GM23338 (cell line): Measurements from ENCODE around the gene CASK. TPM values are rescaled to one million over a fixed set of nuclear protein-coding genes. Genes with fewer than 3 reads are reported as not detected.

Experiments used
- ATAC-seq: fragments of 200-7000 bp; cut with Tn5 transposase; 3 replicates; pipeline ENCODE4 v1.9.1; 2020
- DNase-seq: peaks from one replicate; pipeline ENCODE4 v3.0.0-alpha.2; 2015; ENCODE audit warnings: low spot score
- H2AFZ ChIP-seq: fragments of 200-600 bp; sonication (generic); 2 replicates; pipeline ENCODE4 v1.8.0; 2016; ENCODE audit warnings: antibody characterized with exemption, mild to moderate bottlenecking, moderate library complexity
- H3F3A ChIP-seq: fragments of 200-600 bp; sonication (generic); replicated peaks from 2 replicates; pipeline ENCODE4 v1.8.0; 2017; ENCODE audit warnings: antibody characterized with exemption, mixed run types, low read depth
- H3K27ac ChIP-seq: fragments of 200-600 bp; sonication (generic); 2 replicates; pipeline ENCODE4 v1.6.1; 2016; ENCODE audit warnings: low read depth
- H3K27me3 ChIP-seq: fragments of 200-600 bp; sonication (generic); 2 replicates; pipeline ENCODE4 v1.8.0; 2016; ENCODE audit warnings: mild to moderate bottlenecking, mixed run types, moderate library complexity; ENCODE audit not compliant: insufficient read depth
- H3K36me3 ChIP-seq: fragments of 200-600 bp; sonication (generic); 2 replicates; pipeline ENCODE4 v1.8.0; 2016; ENCODE audit warnings: mild to moderate bottlenecking; ENCODE audit not compliant: insufficient read depth
- H3K4me1 ChIP-seq: fragments of 200-600 bp; sonication (generic); 2 replicates; pipeline ENCODE4 v1.8.0; 2016; ENCODE audit warnings: mild to moderate bottlenecking, moderate library complexity; ENCODE audit not compliant: insufficient read depth
- H3K4me2 ChIP-seq: fragments of 200-600 bp; sonication (generic); 2 replicates; pipeline ENCODE4 v1.7.1; 2017; ENCODE audit warnings: mixed run types
- H3K4me3 ChIP-seq: fragments of 200-600 bp; sonication (generic); 2 replicates; pipeline ENCODE4 v1.6.1; 2016; ENCODE audit warnings: mixed run types
- H3K79me2 ChIP-seq: fragments of 200-600 bp; sonication (generic); replicated peaks from 2 replicates; pipeline ENCODE4 v1.8.0; 2017; ENCODE audit warnings: mild to moderate bottlenecking; ENCODE audit not compliant: insufficient read depth
- H3K9me2 ChIP-seq: fragments of 200-600 bp; sonication (generic); 2 replicates; pipeline ENCODE4 v1.8.0; 2017; ENCODE audit not compliant: insufficient read depth
- H4K20me1 ChIP-seq: fragments of 200-600 bp; sonication (generic); replicated peaks from 2 replicates; pipeline ENCODE4 v1.8.0; 2017; ENCODE audit warnings: mild to moderate bottlenecking; ENCODE audit not compliant: insufficient read depth
- H3K27ac Mint-ChIP-seq: 2 replicates; pipeline ENCODE4 v1.8.0; 2020; ENCODE audit warnings: inconsistent platforms, mild to moderate bottlenecking, moderate library complexity, mixed read lengths
- H3K27me3 Mint-ChIP-seq: 3 replicates; pipeline ENCODE4 v1.8.0; 2022; ENCODE audit warnings: low read depth, mild to moderate bottlenecking, moderate library complexity, mixed read lengths, inconsistent platforms; ENCODE audit not compliant: insufficient read depth, poor library complexity
- H3K36me3 Mint-ChIP-seq: 3 replicates; pipeline ENCODE4 v1.8.0; 2021; ENCODE audit warnings: low read depth, mild to moderate bottlenecking, inconsistent platforms, moderate library complexity, mixed read lengths
- H3K4me1 Mint-ChIP-seq: 3 replicates; pipeline ENCODE4 v1.8.0; 2020; ENCODE audit warnings: mild to moderate bottlenecking, inconsistent platforms, mixed read lengths
- H3K4me3 Mint-ChIP-seq: 3 replicates; pipeline ENCODE4 v1.8.0; 2021; ENCODE audit warnings: moderate library complexity, mild to moderate bottlenecking, inconsistent platforms, mixed read lengths
- H3K9me3 Mint-ChIP-seq: 3 replicates; pipeline ENCODE4 v1.8.0; 2020; ENCODE audit warnings: moderate library complexity, mild to moderate bottlenecking, inconsistent platforms, mixed read lengths
- CTCF ChIP-seq, 2 experiments: fragments of 200-600 bp in 1 of 2; sonication (generic) in 1 of 2; conservative IDR thresholded peaks; 2 replicates each; pipeline versions ENCODE4 v1.5.1 to v1.6.1; 2016 to 2017; ENCODE audit warnings: antibody characterized with exemption in 2 of 2, low read depth in 2 of 2, mild to moderate bottlenecking in 2 of 2, moderate library complexity in 1 of 2
- ETS1 ChIP-seq: IDR thresholded peaks from 2 replicates; pipeline ENCODE4 v1.6.1; 2016; ENCODE audit warnings: antibody characterized with exemption
- EZH2 ChIP-seq: fragments of 200-600 bp; sonication (generic); IDR thresholded peaks from one replicate; pipeline ENCODE4 v1.8.0; 2017; ENCODE audit warnings: antibody characterized with exemption, mild to moderate bottlenecking, low read depth; ENCODE audit not compliant: unreplicated experiment
- EZH2phosphoT487 ChIP-seq: fragments of 200-600 bp; sonication (generic); IDR thresholded peaks from one replicate; pipeline ENCODE4 v1.8.1; 2018; ENCODE audit warnings: antibody characterized with exemption; ENCODE audit not compliant: unreplicated experiment
- JUNB ChIP-seq: IDR thresholded peaks from one replicate; pipeline ENCODE4 v1.6.1; 2016; ENCODE audit warnings: antibody characterized with exemption; ENCODE audit not compliant: unreplicated experiment
- NANOG ChIP-seq: IDR thresholded peaks from 2 replicates; pipeline ENCODE4 v1.6.1; 2016; ENCODE audit warnings: antibody characterized with exemption, borderline replicate concordance
- POLR2AphosphoS5 ChIP-seq: IDR thresholded peaks from 2 replicates; pipeline ENCODE4 v1.6.1; 2016; ENCODE audit warnings: antibody characterized with exemption, low read depth
- STAT1 ChIP-seq: IDR thresholded peaks from one replicate; pipeline ENCODE4 v1.6.1; 2016; ENCODE audit warnings: antibody characterized with exemption; ENCODE audit not compliant: unreplicated experiment
- ZNF114 ChIP-seq: fragments of 250-450 bp; sonication (Bioruptor Pico); IDR thresholded peaks from 2 replicates; pipeline ENCODE4 v1.5.0; 2020; ENCODE audit warnings: mild to moderate bottlenecking, moderate library complexity
- ZNF331 ChIP-seq: fragments of 250-450 bp; sonication (Bioruptor Pico); IDR thresholded peaks from 2 replicates; pipeline ENCODE4 v1.5.0; 2020; ENCODE audit warnings: low read depth, mild to moderate bottlenecking, moderate library complexity
- ZNF462 ChIP-seq: fragments of 250-450 bp; sonication (Bioruptor Pico); IDR thresholded peaks from 2 replicates; pipeline ENCODE4 v1.5.0; 2020; ENCODE audit warnings: mild to moderate bottlenecking, moderate library complexity
- polyA plus RNA-seq: library from polyadenylated mRNA; unstranded; fragments of >200 nt; fragmentation: Nextera tagmentation; extraction: Ambion mirVana; gene quantifications from 2 replicates; pipeline ENCODE4 v1.2.1, GENCODE V29; 2016
- total RNA-seq: library from RNA; depleted of rRNA; stranded (reverse); fragments of >200 nt; shearing (Covaris generic); gene quantifications from 2 replicates; pipeline ENCODE4 v1.2.3, GENCODE V29; 2014

Gene CASK
- total and polyA plus RNA-seq, 2 experiments from 2014 or later: 15.3 to 44.4 TPM

- Histone ChIP-seq H4K20me1 (no peaks in the 10 kb centered on the region), H3K9me2 (no peaks in the 10 kb centered on the region), H3K4me1 (no peaks in the 10 kb centered on the region), H3K79me2 (no peaks in the 10 kb centered on the region), H3K36me3 (no peaks in the 10 kb centered on the region), H3K4me2 (no peak overlapping the region), H3K4me3 (no peak overlapping the region), H3K27me3 (no peaks in the 10 kb centered on the region), H3K27ac (no peak overlapping the region), H3F3A (no peaks in the 10 kb centered on the region), H2AFZ (no peak overlapping the region)
- DNase-seq: peak; percentile 62
- Mint-ChIP-seq H3K36me3 (peaks cover 14% of the 10 kb centered on the region), H3K4me1 (peaks cover 2% of the 10 kb centered on the region; the same call in 1 of the 3 replicates), H3K27ac (no peak overlapping the region), H3K27me3 (no peaks in the 10 kb centered on the region), H3K9me3 (no peaks in the 10 kb centered on the region), H3K4me3 (no peak overlapping the region)
- ATAC-seq: peak; percentile 39; the same call in 2 of the 3 replicates
- TF ChIP-seq CTCF (conservative IDR thresholded peaks at IDR 0.05; ENCODE audit: low read depth in 2 of 2) (peak; percentile 59 to 65), ZNF114 (CRISPR knock-in tag) (no peak)
These were observed 141.9 kb downstream of the CASK start for GRCh38 chrX:41781500-41781899.

- Mint-ChIP-seq H3K9me3 (no peaks in the 10 kb centered on the region), H3K4me3 (no peak overlapping the region), H3K36me3 (peaks cover 9% of the 10 kb centered on the region), H3K4me1 (peaks cover 2% of the 10 kb centered on the region; the same call in 1 of the 3 replicates), H3K27ac (no peak overlapping the region), H3K27me3 (no peaks in the 10 kb centered on the region)
- H2AFZ ChIP-seq: no peak overlapping the region
- no peaks in the 10 kb centered on the region for H4K20me1 ChIP-seq
- ATAC-seq (no peak), DNase-seq (no peak)
- H3K4me1 ChIP-seq: no peaks in the 10 kb centered on the region
- H3K36me3 ChIP-seq: no peaks in the 10 kb centered on the region
- H3F3A ChIP-seq: no peaks in the 10 kb centered on the region
- no peak overlapping the region for H3K4me3 ChIP-seq
- no peaks in the 10 kb centered on the region for H3K9me2 ChIP-seq
- no peaks in the 10 kb centered on the region for H3K27me3 ChIP-seq
- no peak overlapping the region for H3K27ac ChIP-seq
- H3K79me2 ChIP-seq: no peaks in the 10 kb centered on the region; the same call in 1 of the 2 replicates
- H3K4me2 ChIP-seq: no peak overlapping the region
- TF ChIP-seq EZH2 (no peak), NANOG (no peak), POLR2AphosphoS5 (no peak), ETS1 (no peak), ZNF114 (CRISPR knock-in tag) (no peak), CTCF (conservative IDR thresholded peaks at IDR 0.05; ENCODE audit: low read depth in 2 of 2) (no peak), STAT1 (no peak), ZNF462 (CRISPR knock-in tag) (no peak), JUNB (no peak), ZNF331 (CRISPR knock-in tag) (no peak), EZH2phosphoT487 (no peak)
These were observed 143.4 kb downstream of the CASK start for GRCh38 chrX:41779941-41780340.
